ENCODE results near the gene SYTL2. TPM values are rescaled to one million over a fixed set of nuclear protein-coding genes. Genes with fewer than 3 reads are reported as not detected.

Gene SYTL2
- total RNA-seq, 2 donors from 2014 or later, result 1.7 to 3.4 TPM

DNA sequence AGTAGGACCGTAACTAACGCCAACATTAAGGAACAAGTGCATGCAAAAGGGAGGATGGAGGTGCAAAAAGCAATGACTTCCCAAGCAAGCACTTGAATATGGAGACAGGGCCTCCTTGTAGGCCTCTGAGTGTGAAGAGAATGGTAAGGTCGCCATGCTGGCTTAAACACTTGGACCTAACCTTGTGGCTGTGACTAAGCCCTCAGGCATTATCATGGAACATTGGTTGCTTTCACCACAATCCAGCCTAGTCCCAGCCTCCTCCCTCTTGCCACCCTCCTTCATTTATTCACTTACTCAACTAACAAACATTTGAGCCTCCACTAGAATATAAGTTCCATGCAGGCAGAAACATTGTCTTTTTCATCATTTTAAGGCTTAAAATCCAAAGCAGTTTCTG lies 11.9 kb upstream of the SYTL2 start:
- Histone ChIP-seq H3K36me3 (ENCODE audit: control insufficient read depth, insufficient read depth, low read length) (no peaks in the 10 kb centered on the region), H3K4me1 (ENCODE audit: control insufficient read depth, insufficient read depth, low read length) (no peaks in the 10 kb centered on the region), H3K27ac (ENCODE audit: low read depth, low read length) (no peak overlapping the region), H3K27me3 (ENCODE audit: control insufficient read depth, insufficient read depth, low read length, poor library complexity, severe bottlenecking) (peaks cover 7% of the 10 kb centered on the region), H3K4me3 (ENCODE audit: low read length) (no peak overlapping the region), H3K9ac (ENCODE audit: extremely low read depth, low read length, poor library complexity, severe bottlenecking) (no peak overlapping the region), H3K9me3 (ENCODE audit: control insufficient read depth, low read length) (no peaks in the 10 kb centered on the region)
- Mint-ChIP-seq H3K36me3 (ENCODE audit: low read depth) (no peaks in the 10 kb centered on the region), H3K27me3 (ENCODE audit: insufficient read depth) (peaks cover 10% of the 10 kb centered on the region), H3K27ac (no peak overlapping the region), H3K4me3 (no peak overlapping the region), H3K9me3 (no peaks in the 10 kb centered on the region), H3K4me1 (no peaks in the 10 kb centered on the region)
- DNase-seq, result no peak
- 90 to 96% methylated on average over 3 of the region's 3 CpGs for whole genome bisulfite sequencing, 2 experiments (ENCODE audit: insufficient coverage in 1 of 2, insufficient read length in 1 of 2)
- no peak for TF ChIP-seq CTCF (conservative IDR thresholded peaks at IDR 0.05)

- no peaks in the 10 kb centered on the region for H3K36me3 Mint-ChIP-seq (ENCODE audit: low read depth)
- H3K27me3 Mint-ChIP-seq (ENCODE audit: insufficient read depth), result peaks cover 7% of the 10 kb centered on the region
- 92% methylated on average over 1 of the region's 1 CpG for WGBS, 2 experiments (ENCODE audit: insufficient coverage in 1 of 2, insufficient read length in 1 of 2)
Observed at GRCh38 chr11:85821636-85822035, 10.7 kb upstream of the SYTL2 start.

GRCh38 chr11:85819441-85819840 lies 8.5 kb upstream of the SYTL2 start:
- no peaks in the 10 kb centered on the region for H3K36me3 ChIP-seq (ENCODE audit: control insufficient read depth, insufficient read depth, low read length)

More at GRCh38 chr11:85821636-85822035, 10.7 kb upstream of the SYTL2 start:
- Histone ChIP-seq H3K36me3 (ENCODE audit: control insufficient read depth, insufficient read depth, low read length) (no peaks in the 10 kb centered on the region), H3K27me3 (ENCODE audit: control insufficient read depth, insufficient read depth, low read length, poor library complexity, severe bottlenecking) (peaks cover 7% of the 10 kb centered on the region), H3K9me3 (ENCODE audit: control insufficient read depth, low read length) (no peaks in the 10 kb centered on the region), H3K4me1 (ENCODE audit: control insufficient read depth, insufficient read depth, low read length) (no peaks in the 10 kb centered on the region), H3K4me3 (ENCODE audit: low read length) (no peak overlapping the region), H3K9ac (ENCODE audit: extremely low read depth, low read length, poor library complexity, severe bottlenecking) (no peak overlapping the region), H3K27ac (ENCODE audit: low read depth, low read length) (no peak overlapping the region)
- Mint-ChIP-seq H3K4me3 (no peak overlapping the region), H3K4me1 (no peaks in the 10 kb centered on the region), H3K9me3 (no peaks in the 10 kb centered on the region), H3K27ac (no peak overlapping the region)
- DNase-seq, result no peak
- TF ChIP-seq CTCF (conservative IDR thresholded peaks at IDR 0.05), result no peak

More at GRCh38 chr11:85819441-85819840, 8.5 kb upstream of the SYTL2 start:
- no peak for TF ChIP-seq CTCF (conservative IDR thresholded peaks at IDR 0.05)
- peaks cover 7% of the 10 kb centered on the region for H3K27me3 Mint-ChIP-seq (ENCODE audit: insufficient read depth)
- H3K9ac ChIP-seq (ENCODE audit: extremely low read depth, low read length, poor library complexity, severe bottlenecking), result no peak overlapping the region
- H3K27me3 ChIP-seq (ENCODE audit: control insufficient read depth, insufficient read depth, low read length, poor library complexity, severe bottlenecking), result peaks cover 7% of the 10 kb centered on the region
- no peaks in the 10 kb centered on the region for H3K9me3 ChIP-seq (ENCODE audit: control insufficient read depth, low read length)
- H3K36me3 Mint-ChIP-seq (ENCODE audit: low read depth), result no peaks in the 10 kb centered on the region
- H3K9me3 Mint-ChIP-seq, result no peaks in the 10 kb centered on the region
- no peak overlapping the region for H3K4me3 ChIP-seq (ENCODE audit: low read length)
- no peak for DNase-seq
- no peak overlapping the region for H3K27ac Mint-ChIP-seq
- no peak overlapping the region for H3K27ac ChIP-seq (ENCODE audit: low read depth, low read length)
- no peaks in the 10 kb centered on the region for H3K4me1 Mint-ChIP-seq
- H3K4me3 Mint-ChIP-seq, result no peak overlapping the region
- H3K4me1 ChIP-seq (ENCODE audit: control insufficient read depth, insufficient read depth, low read length), result no peaks in the 10 kb centered on the region

Measured in endodermal cell (in vitro differentiated cells).